GM21381 (cell line): Measurements from ENCODE around the gene SLC35D3.
"Not testable (repeated sequence)": the region's sequence is repeated elsewhere in the genome, so short reads cannot be mapped to it uniquely, and the experiment has no call there.

ENCODE experiments used
- ATAC-seq: cut with Tn5 transposase; IDR thresholded peaks from one replicate; pipeline ENCODE4 v1.9.1; 2021; ENCODE audit warnings: mild to moderate bottlenecking, moderate library complexity; ENCODE audit not compliant: unreplicated experiment

SLC35D3 gene

GRCh38 chr6:136923116-136923953 lies 1.2 kb downstream of the SLC35D3 start:
- no peak for ATAC-seq

GRCh38 chr6:136923954-136924673 lies 2.0 kb downstream of the SLC35D3 start:
- ATAC-seq, result no peak

DNA sequence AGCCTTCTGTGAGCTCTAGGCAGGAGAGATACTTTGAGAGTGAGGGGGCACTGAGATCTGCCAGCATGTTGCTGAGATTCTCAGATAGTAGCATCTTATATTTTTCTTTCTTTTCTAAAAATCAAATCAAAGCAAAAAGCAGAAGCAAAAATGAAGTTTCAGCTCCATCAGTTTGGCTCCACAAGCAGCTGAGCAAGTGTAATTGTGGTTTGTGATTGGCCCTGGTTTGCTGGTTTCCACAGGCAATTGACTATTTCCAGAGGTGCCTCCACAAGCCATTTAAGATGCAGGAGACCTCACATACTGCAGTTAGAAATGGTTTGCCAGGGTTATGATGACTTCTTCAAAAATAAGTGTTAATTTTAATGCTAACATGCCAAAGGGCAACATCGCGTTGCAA lies 4.3 kb downstream of the SLC35D3 start:
- ATAC-seq, result no peak

DNA sequence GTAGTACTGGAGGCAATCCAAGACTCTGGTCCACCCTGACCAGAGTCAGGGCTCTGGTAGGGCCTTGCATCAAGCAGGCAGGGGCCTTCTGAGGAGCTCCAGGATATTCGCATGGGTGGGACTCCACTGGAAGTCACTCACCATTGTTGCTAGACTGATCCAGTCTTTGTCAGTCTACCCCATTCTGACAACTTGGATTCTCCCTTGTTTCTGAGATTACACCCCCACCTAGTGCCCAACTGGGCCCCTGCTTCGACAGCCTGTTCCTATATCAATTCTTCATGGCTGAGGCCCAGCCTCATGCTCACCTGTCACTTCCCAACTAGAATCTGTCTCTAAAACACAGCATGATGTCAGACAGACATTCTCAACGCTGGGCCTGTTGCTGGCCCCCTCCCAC lies 5.2 kb downstream of the SLC35D3 start:
- no peak for ATAC-seq

GRCh38 chr6:136930528-136930927 lies 8.4 kb downstream of the SLC35D3 start:
- ATAC-seq, result no peak

- no peak for ATAC-seq
Observed at GRCh38 chr6:136932599-136932998, 10.5 kb downstream of the SLC35D3 start.

- no peak for ATAC-seq
Observed at GRCh38 chr6:136945072-136945471, 23.0 kb downstream of the SLC35D3 start.

DNA sequence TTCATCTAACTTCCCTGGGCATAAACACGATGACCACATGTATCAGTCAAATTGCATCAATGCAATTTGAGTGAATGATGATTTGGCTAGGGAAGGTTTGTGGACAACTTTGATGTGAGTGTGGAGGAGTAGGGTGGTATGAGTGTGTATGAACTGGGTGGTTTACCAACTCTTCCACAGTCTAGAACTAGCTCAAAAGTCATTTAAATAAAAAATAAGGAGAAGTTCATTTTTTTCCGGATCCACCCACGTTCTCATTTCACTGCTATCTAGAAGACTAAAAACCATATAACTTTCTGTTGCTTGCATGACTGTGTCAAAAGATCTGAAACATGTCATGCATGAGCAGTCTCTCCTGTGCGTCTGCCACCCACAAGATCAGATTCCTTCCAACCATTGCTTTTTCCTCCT lies 23.6 kb downstream of the SLC35D3 start:
- ATAC-seq, result no peak

GRCh38 chr6:136947037-136947436 lies 24.9 kb downstream of the SLC35D3 start:
- ATAC-seq, result no peak

GRCh38 chr6:136949957-136950356 lies 27.9 kb downstream of the SLC35D3 start:
- not testable (repeated sequence) for ATAC-seq

GRCh38 chr6:136950436-136951126 lies 28.5 kb downstream of the SLC35D3 start:
- ATAC-seq, result no peak

GRCh38 chr6:136952714-136953260 lies 30.7 kb downstream of the SLC35D3 start:
- no peak for ATAC-seq

DNA sequence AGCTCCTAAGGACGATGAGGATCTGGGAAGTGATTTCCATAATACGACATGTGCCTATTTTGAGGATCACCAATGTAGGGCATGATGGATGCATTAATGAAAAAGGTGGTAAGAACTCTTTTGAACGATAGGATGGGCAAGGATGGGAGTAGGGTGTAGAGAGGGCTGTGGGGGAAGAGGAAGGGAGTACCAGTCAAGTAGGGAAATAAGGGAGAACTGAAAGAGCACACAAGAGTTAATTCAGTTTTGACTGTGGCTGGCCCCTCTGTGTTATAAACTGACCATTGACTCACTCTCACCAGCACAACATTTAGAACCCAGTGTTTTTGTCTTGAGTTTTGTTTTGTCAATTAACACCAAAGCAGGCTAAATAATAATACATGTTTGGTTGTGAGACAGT lies 33.0 kb downstream of the SLC35D3 start:
- ATAC-seq, result no peak

DNA sequence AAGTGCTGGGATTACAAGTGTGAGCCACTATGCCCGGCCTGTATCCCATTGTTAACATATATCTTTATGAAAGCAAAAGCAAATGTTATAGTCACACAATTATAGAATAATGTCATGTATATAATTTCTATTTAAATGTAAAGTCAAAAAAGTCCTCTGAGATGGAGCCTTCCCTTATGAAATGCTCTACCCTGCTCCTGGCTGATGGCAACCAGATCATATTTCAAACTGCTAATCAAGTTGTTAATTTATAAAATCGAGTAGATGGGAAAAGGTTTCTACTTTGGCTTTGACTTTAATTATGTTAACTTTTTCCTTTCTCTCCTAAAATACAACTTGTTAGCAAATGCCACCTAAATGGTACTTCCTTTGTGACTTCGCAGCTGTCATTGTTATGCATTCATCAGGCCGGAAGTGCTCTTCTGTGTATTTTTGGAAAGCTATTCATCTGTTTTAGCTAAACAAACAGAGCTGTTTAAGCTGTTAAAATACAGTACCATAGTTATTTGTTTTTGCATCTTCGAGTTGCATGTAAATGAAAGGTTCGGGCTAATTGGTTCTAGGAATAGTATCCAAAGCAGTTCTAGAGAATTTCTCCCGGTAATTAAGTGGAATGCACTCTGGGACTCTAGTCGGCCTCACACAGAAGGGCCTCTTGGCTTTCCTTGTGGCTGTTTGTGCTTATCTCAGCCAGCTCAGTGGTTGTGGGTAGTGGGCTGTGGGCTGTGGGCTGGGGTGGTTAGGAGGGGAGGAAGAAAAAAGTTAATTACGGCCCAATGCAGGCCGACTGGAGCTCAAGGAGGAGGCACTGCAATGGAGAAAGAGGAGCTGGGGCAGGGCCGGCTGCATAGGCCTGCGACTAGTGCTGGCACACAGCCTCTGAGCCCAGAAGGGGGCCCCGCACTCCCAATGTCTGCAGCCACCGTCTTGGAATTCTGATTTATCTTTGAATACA lies 34.8 kb downstream of the SLC35D3 start:
- no peak for ATAC-seq

- ATAC-seq, result no peak
Observed at GRCh38 chr6:136958168-136958567, 36.1 kb downstream of the SLC35D3 start.

GRCh38 chr6:136959471-136959891 lies 37.4 kb downstream of the SLC35D3 start:
- ATAC-seq, result no peak

- not testable (repeated sequence) for ATAC-seq
Observed at GRCh38 chr6:136959935-136960334, 37.8 kb downstream of the SLC35D3 start.

- no peak for ATAC-seq
Observed at GRCh38 chr6:136960781-136961180, 38.7 kb downstream of the SLC35D3 start.

GRCh38 chr6:136961848-136962247 lies 39.7 kb downstream of the SLC35D3 start:
- ATAC-seq, result no peak

GRCh38 chr6:136962661-136963060 lies 40.6 kb downstream of the SLC35D3 start:
- no peak for ATAC-seq
